H9 (cell line): ENCODE measurements around the gene SRPK2. TPM values are rescaled to one million over a fixed set of nuclear protein-coding genes. Genes with fewer than 3 reads are reported as not detected.

Experiments used
- DNase-seq: peaks from one replicate; pipeline ENCODE4 v3.0.0-alpha.2; 2017
- H2AFZ ChIP-seq: one replicate; pipeline ENCODE4 v1.6.1; 2013; ENCODE audit warnings: mild to moderate bottlenecking, low read length, control low read depth, moderate library complexity
- H2AK5ac ChIP-seq: 2 replicates; pipeline ENCODE4 v1.6.1; 2013; ENCODE audit warnings: low read length, control low read depth, mixed read lengths; ENCODE audit not compliant: insufficient read length
- H2BK120ac ChIP-seq: one replicate; pipeline ENCODE4 v1.6.1; 2013; ENCODE audit warnings: low read depth, mild to moderate bottlenecking, low read length, control low read depth, inconsistent platforms; ENCODE audit not compliant: poor library complexity, severe bottlenecking
- H2BK12ac ChIP-seq: 2 replicates; pipeline ENCODE4 v1.6.1; 2013; ENCODE audit warnings: low read length, control low read depth, mixed read lengths, low read depth; ENCODE audit not compliant: insufficient read length
- H2BK15ac ChIP-seq: 2 replicates; pipeline ENCODE4 v1.6.1; 2013; ENCODE audit warnings: low read depth, low read length, control low read depth
- H2BK20ac ChIP-seq: one replicate; pipeline ENCODE4 v1.6.1; 2013; ENCODE audit warnings: low read depth, mild to moderate bottlenecking, low read length, control low read depth, inconsistent platforms; ENCODE audit not compliant: poor library complexity, severe bottlenecking
- H2BK5ac ChIP-seq: 2 replicates; pipeline ENCODE4 v1.6.1; 2013; ENCODE audit warnings: low read length, control low read depth, mixed read lengths; ENCODE audit not compliant: insufficient read length
- H3K14ac ChIP-seq: 2 replicates; pipeline ENCODE4 v1.6.1; 2013; ENCODE audit warnings: low read length, control low read depth; ENCODE audit not compliant: insufficient read depth
- H3K18ac ChIP-seq: 2 replicates; pipeline ENCODE4 v1.6.1; 2013; ENCODE audit warnings: low read depth, mild to moderate bottlenecking, mixed read lengths, low read length, control low read depth; ENCODE audit not compliant: insufficient read length
- H3K23ac ChIP-seq: 2 replicates; pipeline ENCODE4 v1.6.1; 2013; ENCODE audit warnings: low read length, control low read depth, mixed read lengths, low read depth; ENCODE audit not compliant: insufficient read length
- H3K23me2 ChIP-seq: 2 replicates; pipeline ENCODE4 v1.6.1; 2013; ENCODE audit warnings: low read depth, mild to moderate bottlenecking, mixed read lengths, low read length, control low read depth; ENCODE audit not compliant: insufficient read length, poor library complexity, severe bottlenecking
- H3K27ac ChIP-seq: 2 replicates; pipeline ENCODE4 v1.5.1; 2013; ENCODE audit warnings: low read length, control low read depth, mixed read lengths, low read depth; ENCODE audit not compliant: insufficient read length
- H3K27me3 ChIP-seq: 2 replicates; pipeline ENCODE4 v1.6.1; 2013; ENCODE audit warnings: low read length, control low read depth, inconsistent platforms; ENCODE audit not compliant: insufficient read depth
- H3K4ac ChIP-seq: 2 replicates; pipeline ENCODE4 v1.6.1; 2013; ENCODE audit warnings: low read depth, mild to moderate bottlenecking, control low read depth, inconsistent platforms, low read length, moderate library complexity
- H3K4me1 ChIP-seq: 2 replicates; pipeline ENCODE4 v1.6.1; 2013; ENCODE audit warnings: low read length, control low read depth, inconsistent platforms; ENCODE audit not compliant: insufficient read depth
- H3K4me2 ChIP-seq: 2 replicates; pipeline ENCODE4 v1.6.1; 2013; ENCODE audit warnings: low read length, control low read depth, mixed read lengths; ENCODE audit not compliant: insufficient read length, insufficient read depth
- H3K56ac ChIP-seq: 2 replicates; pipeline ENCODE4 v1.6.1; 2013; ENCODE audit warnings: low read depth, mild to moderate bottlenecking, mixed read lengths, low read length, control low read depth; ENCODE audit not compliant: insufficient read length
- H3K79me1 ChIP-seq: 2 replicates; pipeline ENCODE4 v1.6.1; 2013; ENCODE audit warnings: low read depth, mild to moderate bottlenecking, moderate library complexity, low read length, control low read depth, inconsistent platforms; ENCODE audit not compliant: insufficient read depth, poor library complexity, severe bottlenecking
- H3K79me2 ChIP-seq: 2 replicates; pipeline ENCODE4 v1.6.1; 2013; ENCODE audit warnings: low read length, control low read depth, inconsistent platforms; ENCODE audit not compliant: insufficient read depth
- H3K9ac ChIP-seq: 2 replicates; pipeline ENCODE4 v1.6.1; 2013; ENCODE audit warnings: low read length, control low read depth, mixed read lengths; ENCODE audit not compliant: insufficient read length; ENCODE audit errors: extremely low read depth
- H3K9me3 ChIP-seq: one replicate; pipeline ENCODE4 v1.6.1; 2013; ENCODE audit warnings: low read depth, low read length, inconsistent platforms; ENCODE audit not compliant: control insufficient read depth
- H3T11ph ChIP-seq: one replicate; pipeline ENCODE4 v1.6.1; 2013; ENCODE audit warnings: mild to moderate bottlenecking, low read length, control low read depth, inconsistent platforms
- H4K20me1 ChIP-seq: one replicate; pipeline ENCODE4 v1.6.1; 2013; ENCODE audit not compliant: control insufficient read depth, insufficient read length, insufficient read depth
- H4K5ac ChIP-seq: 2 replicates; pipeline ENCODE4 v1.6.1; 2013; ENCODE audit warnings: low read depth, mild to moderate bottlenecking, mixed read lengths, low read length, control low read depth; ENCODE audit not compliant: insufficient read length
- H4K8ac ChIP-seq: replicated peaks from 2 replicates; pipeline ENCODE4 v1.6.1; 2013; ENCODE audit warnings: low read length, control low read depth, mixed read lengths, low read depth; ENCODE audit not compliant: insufficient read length
- H4K91ac ChIP-seq: 2 replicates; pipeline ENCODE4 v1.6.1; 2013; ENCODE audit warnings: low read depth, mild to moderate bottlenecking, moderate library complexity, mixed read lengths, low read length, control low read depth; ENCODE audit not compliant: insufficient read length
- H3K27ac Mint-ChIP-seq, 3 experiments: 2 replicates in 2 of 3; 3 replicates in 1 of 3; pipeline ENCODE4 v1.8.0; 2020 to 2021; ENCODE audit warnings: mixed read lengths in 3 of 3, mild to moderate bottlenecking in 1 of 3, moderate library complexity in 1 of 3
- H3K27me3 Mint-ChIP-seq: 2 replicates; pipeline ENCODE4 v1.8.0; 2021; ENCODE audit warnings: low read depth, mild to moderate bottlenecking, moderate library complexity, mixed read lengths
- H3K36me3 Mint-ChIP-seq, 3 experiments: 2 replicates in 2 of 3; 3 replicates in 1 of 3; pipeline ENCODE4 v1.8.0; 2020 to 2021; ENCODE audit warnings: low read depth in 3 of 3, mixed read lengths in 3 of 3; ENCODE audit not compliant: insufficient read depth in 1 of 3
- H3K4me1 Mint-ChIP-seq, 2 experiments: 2 replicates each; pipeline ENCODE4 v1.8.0; 2020; ENCODE audit warnings: mixed read lengths in 2 of 2
- H3K4me3 Mint-ChIP-seq, 2 experiments: 2 replicates in 1 of 2; 3 replicates in 1 of 2; pipeline ENCODE4 v1.8.0; 2020 to 2021; ENCODE audit warnings: mild to moderate bottlenecking in 2 of 2, mixed read lengths in 2 of 2, moderate library complexity in 1 of 2
- H3K9me3 Mint-ChIP-seq, 2 experiments: 2 replicates in 1 of 2; 3 replicates in 1 of 2; pipeline ENCODE4 v1.8.0; 2020; ENCODE audit warnings: mild to moderate bottlenecking in 2 of 2, mixed read lengths in 2 of 2, moderate library complexity in 1 of 2
- CTCF ChIP-seq: fragments of 200-600 bp; sonication (generic); conservative IDR thresholded peaks from 3 replicates; pipeline ENCODE4 v1.8.0; 2021; ENCODE audit warnings: antibody characterized with exemption, mild to moderate bottlenecking
- WGBS: extraction: QIAGEN DNeasy Blood & Tissue Kit; methylation state at CpG from one replicate; pipeline ENCODE4 v1.1.7; 2013; ENCODE audit warnings: missing lambda C conversion rate, low lambda C conversion rate, mixed read lengths; ENCODE audit not compliant: insufficient read length; ENCODE audit errors: extremely low coverage; 5-methylcytosine and 5-hydroxymethylcytosine counted together
- total RNA-seq: library from RNA; stranded (reverse); gene quantifications from 2 replicates; pipeline ENCODE4 v1.2.1, GENCODE V29; 2021

SRPK2 gene
- total RNA-seq, 1 experiment from 2014 or later = 41.1 TPM

DNA sequence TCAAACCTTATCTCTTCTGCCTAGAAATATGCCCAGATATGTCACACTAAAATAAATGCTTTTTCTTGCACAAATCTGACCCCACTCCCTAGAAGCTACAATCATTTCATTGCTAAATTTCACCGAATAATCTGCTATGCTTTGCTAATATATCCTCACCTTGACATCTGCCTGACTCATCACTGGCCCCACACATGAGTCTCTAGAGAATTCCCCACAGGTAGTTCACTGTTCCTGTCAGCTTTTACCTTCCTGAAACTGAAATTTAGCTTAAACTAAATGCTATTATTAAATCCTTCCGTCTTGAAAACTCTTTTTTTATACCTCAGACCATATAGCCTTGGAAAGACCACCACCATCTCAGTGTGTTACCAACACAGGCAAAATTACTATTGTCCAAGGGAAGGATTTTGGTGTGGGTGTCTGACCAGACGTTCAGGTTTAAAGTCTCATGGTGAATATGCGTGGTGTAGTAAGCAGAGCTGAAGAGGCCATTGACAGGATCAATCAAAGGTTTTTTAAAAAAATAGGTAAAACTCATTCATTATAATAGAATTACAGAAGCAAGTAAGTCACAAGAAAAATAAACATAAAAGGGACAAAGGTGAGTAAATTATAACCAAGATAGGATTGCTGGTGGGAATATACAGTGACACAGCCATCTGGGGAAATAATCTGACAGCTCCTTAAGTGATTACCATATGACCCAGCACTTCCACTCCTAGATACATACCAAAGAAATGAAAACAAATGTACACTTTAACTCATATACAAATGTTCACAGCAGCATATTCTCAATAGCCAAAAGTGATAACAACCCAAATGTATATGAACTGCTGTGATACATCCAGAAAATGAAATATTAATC is 201.2 kb downstream of the SRPK2 start:
- no peak overlapping the region for H2BK5ac ChIP-seq
- H3K79me1 ChIP-seq = no peaks in the 10 kb centered on the region
- no peak overlapping the region for H3K14ac ChIP-seq
- Mint-ChIP-seq H3K36me3 (no peaks in the 10 kb centered on the region), H3K27me3 (no peaks in the 10 kb centered on the region), H3K27ac (no peak overlapping the region), H3K4me1 (no peaks in the 10 kb centered on the region), H3K4me3 (no peak overlapping the region), H3K9me3 (no peaks in the 10 kb centered on the region)
- H3K4me2 ChIP-seq = no peak overlapping the region
- no peak overlapping the region for H3K56ac ChIP-seq
- no peaks in the 10 kb centered on the region for H3K79me2 ChIP-seq
- no peak overlapping the region for H3K23ac ChIP-seq
- H4K8ac ChIP-seq = no peak overlapping the region
- H2AK5ac ChIP-seq = no peak overlapping the region
- no peaks in the 10 kb centered on the region for H3K9me3 ChIP-seq
- H2BK12ac ChIP-seq = no peak overlapping the region
- H4K20me1 ChIP-seq = no peaks in the 10 kb centered on the region
- H2AFZ ChIP-seq = no peak overlapping the region
- no peak overlapping the region for H3K18ac ChIP-seq
- H4K91ac ChIP-seq = no peak overlapping the region
- no peak overlapping the region for H2BK15ac ChIP-seq
- no peaks in the 10 kb centered on the region for H3K23me2 ChIP-seq
- H3K4me1 ChIP-seq = no peaks in the 10 kb centered on the region
- H3T11ph ChIP-seq = no peak overlapping the region
- no CpG with 5 or more reads among the region's 4 CpGs for WGBS
- DNase-seq = no peak
- no peak overlapping the region for H4K5ac ChIP-seq
- no peaks in the 10 kb centered on the region for H3K27me3 ChIP-seq
- no peak overlapping the region for H3K4ac ChIP-seq
- H2BK20ac ChIP-seq = no peak overlapping the region
- TF ChIP-seq CTCF = no peak
- no peak overlapping the region for H3K9ac ChIP-seq
- no peak overlapping the region for H2BK120ac ChIP-seq
- no peak overlapping the region for H3K27ac ChIP-seq
